Brain pericyte (primary cell): ENCODE measurements around the gene TP53.
"Not testable (repeated sequence)": the region's sequence is repeated elsewhere in the genome, so short reads cannot be mapped to it uniquely, and the experiment has no call there.

Experiments used
- DNase-seq: peaks from one replicate; pipeline ENCODE4 v3.0.0-alpha.2; 2012; ENCODE audit warnings: low read depth, low spot score

TP53 gene

GRCh38 chr17:7632492-7632894, 54.8 kb downstream of the TP53 start:
- DNase-seq = no peak

GRCh38 chr17:7631398-7632380, 55.6 kb downstream of the TP53 start:
- no peak for DNase-seq

GRCh38 chr17:7629939-7630571, 57.2 kb downstream of the TP53 start, which contains the start of gene SHBG:
Gene SHBG (plus strand): TSS chr17:7630135. CDS start chr17:7630173, 38 bp downstream.
- DNase-seq = no peak

GRCh38 chr17:7627250-7628121, 59.8 kb downstream of the TP53 start, which contains the start of gene SAT2:
Gene SAT2 (minus strand): TSS chr17:7627821. CDS start chr17:7627635, 186 bp downstream.
- peak; percentile 86 for DNase-seq

GRCh38 chr17:7626956-7627249, 60.4 kb downstream of the TP53 start:
- no peak for DNase-seq

- no peak for DNase-seq
Observed at GRCh38 chr17:7626307-7626706, 61.0 kb downstream of the TP53 start.

GRCh38 chr17:7625749-7626148, 61.5 kb downstream of the TP53 start:
- DNase-seq = not testable (repeated sequence)

- no peak for DNase-seq
Observed at GRCh38 chr17:7623661-7624060, 63.6 kb downstream of the TP53 start.

GRCh38 chr17:7620835-7621234, 66.5 kb downstream of the TP53 start:
- no peak for DNase-seq

- no peak for DNase-seq
Observed at GRCh38 chr17:7618608-7619007, 68.7 kb downstream of the TP53 start.
